IgD-negative memory B cell (primary cell): ENCODE data around the gene CILP2. TPM values are rescaled to one million over a fixed set of nuclear protein-coding genes. Genes with fewer than 3 reads are reported as not detected.

Experiments used
- H3K27ac Mint-ChIP-seq, 3 donors: one replicate each; pipeline ENCODE4 v1.8.0; 2020 to 2022; ENCODE audit warnings: mild to moderate bottlenecking in 3 of 3, mixed read lengths in 3 of 3, moderate library complexity in 1 of 3
- H3K27me3 Mint-ChIP-seq: one replicate; pipeline ENCODE4 v1.8.0; 2021; ENCODE audit warnings: mixed read lengths
- H3K36me3 Mint-ChIP-seq: one replicate; pipeline ENCODE4 v1.8.0; 2020; ENCODE audit warnings: mild to moderate bottlenecking, mixed read lengths
- H3K4me1 Mint-ChIP-seq, 3 donors: one replicate each; pipeline ENCODE4 v1.8.0; 2020 to 2022; ENCODE audit warnings: mixed read lengths in 3 of 3, mild to moderate bottlenecking in 1 of 3
- H3K4me3 Mint-ChIP-seq, 4 donors: one replicate each; pipeline ENCODE4 v1.8.0; 2020 to 2022; ENCODE audit warnings: mild to moderate bottlenecking in 4 of 4, mixed read lengths in 4 of 4, moderate library complexity in 3 of 4
- H3K9me3 Mint-ChIP-seq, 3 donors: one replicate each; pipeline ENCODE4 v1.8.0; 2020 to 2021; ENCODE audit warnings: mixed read lengths in 3 of 3, mild to moderate bottlenecking in 1 of 3
- polyA plus RNA-seq: library from polyadenylated mRNA; unstranded; fragments of 300-500 nt; fragmentation: Illumina TruSeq; gene quantifications from one replicate; pipeline ENCODE4 v1.2.3, GENCODE V29; 2021

The CILP2 gene
- polyA plus RNA-seq, 1 donor from 2014 or later, result not detected

DNA sequence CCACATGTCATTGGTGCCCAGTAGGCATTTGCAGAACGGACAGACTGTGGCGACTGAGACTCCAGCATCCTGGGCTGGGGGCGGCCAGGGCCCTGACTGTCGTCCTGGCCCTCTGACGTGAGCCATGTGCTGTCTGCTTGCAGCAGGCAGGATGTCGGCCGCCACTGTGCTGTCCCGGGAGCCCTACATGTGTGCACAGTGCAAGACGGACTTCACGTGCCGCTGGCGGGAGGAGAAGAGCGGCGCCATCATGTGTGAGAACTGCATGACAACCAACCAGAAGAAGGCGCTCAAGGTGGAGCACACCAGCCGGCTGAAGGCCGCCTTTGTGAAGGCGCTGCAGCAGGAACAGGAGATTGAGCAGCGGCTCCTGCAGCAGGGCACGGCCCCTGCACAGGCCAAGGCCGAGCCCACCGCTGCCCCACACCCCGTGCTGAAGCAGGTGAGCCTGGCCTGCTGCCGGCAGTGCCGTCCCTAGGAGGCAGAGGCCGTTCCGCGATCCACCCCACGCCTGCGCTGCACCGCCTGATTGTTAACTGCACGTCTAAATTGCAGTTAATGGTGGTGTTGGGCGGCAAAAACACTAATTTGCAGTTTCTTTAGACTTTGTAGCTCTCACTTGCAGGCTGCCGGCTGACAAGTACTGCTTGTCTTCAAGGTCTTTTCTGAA lies 37.0 kb upstream of the CILP2 start:
- Mint-ChIP-seq H3K27ac (peak overlapping the region in 1 of 3 donors; percentile 31), H3K9me3 (no peaks in the 10 kb centered on the region), H3K36me3 (no peaks in the 10 kb centered on the region), H3K4me3 (no peak overlapping the region), H3K27me3 (no peaks in the 10 kb centered on the region), H3K4me1 (no peaks in the 10 kb centered on the region)

DNA sequence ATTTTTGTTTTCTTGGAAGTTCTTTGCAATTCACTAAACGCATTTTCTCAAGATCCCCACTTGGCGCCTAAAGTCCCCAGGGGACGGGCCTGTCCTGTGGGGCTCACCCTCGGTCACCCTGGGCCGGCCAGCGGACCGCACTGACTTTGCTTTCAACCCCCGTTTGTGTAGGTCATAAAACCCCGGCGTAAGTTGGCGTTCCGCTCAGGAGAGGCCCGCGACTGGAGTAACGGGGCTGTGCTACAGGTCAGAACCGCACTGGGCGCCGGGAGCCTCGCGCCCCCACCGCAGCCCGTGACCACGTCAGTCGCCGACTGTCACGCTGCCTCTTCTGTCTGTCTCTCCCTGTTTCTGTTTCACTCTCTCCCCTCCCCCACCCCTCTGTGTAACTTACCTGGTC lies 36.3 kb upstream of the CILP2 start:
- Mint-ChIP-seq H3K4me1 (no peaks in the 10 kb centered on the region), H3K9me3 (no peaks in the 10 kb centered on the region), H3K4me3 (no peak overlapping the region), H3K27ac (peak overlapping the region in 1 of 3 donors; percentile 59), H3K27me3 (no peaks in the 10 kb centered on the region), H3K36me3 (no peaks in the 10 kb centered on the region)

DNA sequence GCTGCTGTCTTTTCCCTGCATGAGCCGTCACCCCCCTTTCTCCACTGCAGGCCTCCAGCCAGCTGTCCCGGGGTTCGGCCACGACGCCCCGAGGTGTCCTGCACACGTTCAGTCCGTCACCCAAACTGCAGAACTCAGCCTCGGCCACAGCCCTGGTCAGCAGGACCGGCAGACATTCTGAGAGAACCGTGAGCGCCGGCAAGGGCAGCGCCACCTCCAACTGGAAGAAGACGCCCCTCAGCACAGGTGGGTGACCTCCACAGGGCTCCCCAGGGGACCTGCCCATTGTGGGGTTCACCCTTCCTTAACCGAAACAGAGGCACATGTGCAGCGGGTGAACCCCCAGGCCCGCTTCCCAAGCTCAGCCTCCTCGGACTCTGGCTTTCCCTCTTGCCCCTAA lies 35.8 kb upstream of the CILP2 start:
- Mint-ChIP-seq H3K4me1 (no peaks in the 10 kb centered on the region), H3K27ac (peak overlapping the region in 1 of 3 donors; percentile 59)

DNA sequence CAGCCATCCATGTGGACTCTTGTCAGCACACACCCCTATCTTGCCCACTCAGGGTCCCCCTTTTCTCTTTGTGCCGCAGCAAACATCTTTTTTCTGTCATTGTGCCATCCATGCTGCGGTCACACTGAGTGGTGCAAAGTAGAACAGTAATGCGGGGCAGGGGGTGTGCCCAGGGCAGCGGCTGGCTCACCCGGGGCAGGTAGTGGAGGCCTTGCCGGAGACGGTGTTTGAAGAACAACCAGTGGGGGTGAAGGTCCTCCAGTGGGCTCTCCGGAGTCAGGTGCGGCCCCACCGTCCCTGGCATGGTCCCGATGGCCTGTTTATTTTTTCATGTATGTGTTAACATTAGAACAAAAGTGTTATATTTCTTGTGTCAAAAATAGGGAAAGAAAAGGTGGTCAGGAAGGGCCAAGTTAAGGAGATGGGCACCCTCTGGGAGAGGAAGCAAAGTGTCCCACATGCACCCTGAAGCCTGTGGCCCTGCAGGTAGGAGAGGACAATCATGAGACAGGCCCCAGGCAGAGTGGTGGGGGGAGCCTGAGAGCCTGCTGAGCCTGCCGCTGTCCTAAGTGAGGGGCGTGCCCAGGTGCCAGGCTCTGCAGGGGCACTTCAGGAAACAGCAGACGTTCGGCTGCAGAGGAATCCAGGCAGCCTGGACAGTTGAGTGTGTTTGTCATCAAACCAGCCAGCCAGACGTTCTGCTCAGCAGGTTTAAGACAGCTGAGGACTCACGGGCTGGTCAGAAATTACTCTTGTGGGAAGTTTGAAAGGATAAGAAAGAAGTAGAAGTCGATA lies 35.1 kb upstream of the CILP2 start:
- no peaks in the 10 kb centered on the region for H3K27me3 Mint-ChIP-seq
- peak overlapping the region in 2 of 3 donors; percentile 25 to 71 for H3K27ac Mint-ChIP-seq
- no peaks in the 10 kb centered on the region for H3K9me3 Mint-ChIP-seq
- H3K4me1 Mint-ChIP-seq, result no peaks in the 10 kb centered on the region
- peaks cover 1% of the 10 kb centered on the region for H3K36me3 Mint-ChIP-seq
- H3K4me3 Mint-ChIP-seq, result no peak overlapping the region

More for the DNA sequence above, 35.8 kb upstream of the CILP2 start:
- H3K36me3 Mint-ChIP-seq, result peaks cover 1% of the 10 kb centered on the region
- no peaks in the 10 kb centered on the region for H3K9me3 Mint-ChIP-seq
- H3K4me3 Mint-ChIP-seq, result no peak overlapping the region
- H3K27me3 Mint-ChIP-seq, result no peaks in the 10 kb centered on the region

DNA sequence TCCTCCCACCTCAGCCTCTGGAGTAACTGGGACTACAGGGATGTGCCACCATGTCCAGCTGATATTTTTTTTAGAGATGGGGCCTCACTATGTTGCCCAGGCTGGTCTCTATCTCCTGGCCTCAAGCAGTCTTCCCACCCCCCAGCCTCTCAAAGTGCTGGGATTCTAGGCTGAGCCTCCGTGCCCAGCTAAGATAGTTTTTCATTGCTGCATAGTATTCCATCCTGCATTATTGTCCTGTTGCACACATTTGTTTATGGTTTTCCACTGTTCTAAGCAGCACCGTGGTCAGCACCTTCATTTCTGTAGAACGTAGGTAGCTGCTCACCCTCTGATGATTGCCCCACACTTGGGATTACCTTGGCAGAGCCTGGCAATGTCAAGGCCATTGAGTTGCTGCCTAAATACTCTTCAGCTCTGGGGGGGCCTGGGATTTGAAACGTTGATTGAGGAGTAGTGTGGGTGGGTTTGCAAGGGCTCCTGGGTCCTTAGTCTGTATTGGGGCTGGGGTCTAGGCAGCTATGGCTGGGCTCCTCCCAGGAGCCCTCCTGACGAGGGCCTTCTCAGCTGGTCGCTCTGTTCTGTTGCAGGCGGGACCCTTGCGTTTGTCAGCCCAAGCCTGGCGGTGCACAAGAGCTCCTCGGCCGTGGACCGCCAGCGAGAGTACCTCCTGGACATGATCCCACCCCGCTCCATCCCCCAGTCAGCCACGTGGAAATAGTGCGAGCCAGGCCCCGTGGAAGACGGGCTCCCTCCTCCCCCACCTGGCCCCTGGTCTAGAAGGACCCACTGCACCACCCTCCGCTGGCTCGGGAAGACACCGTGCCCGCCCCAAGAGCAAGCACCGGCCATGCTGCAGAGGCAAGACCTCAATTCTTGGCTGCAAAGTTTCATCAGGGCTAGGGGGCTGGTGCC lies 33.1 kb upstream of the CILP2 start:
- Mint-ChIP-seq H3K27ac (no peak overlapping the region), H3K4me1 (peaks cover 0 to 5% (median 0%) of the 10 kb centered on the region in 3 donors), H3K4me3 (no peak overlapping the region), H3K9me3 (no peaks in the 10 kb centered on the region), H3K27me3 (no peaks in the 10 kb centered on the region), H3K36me3 (peaks cover 1% of the 10 kb centered on the region)

DNA sequence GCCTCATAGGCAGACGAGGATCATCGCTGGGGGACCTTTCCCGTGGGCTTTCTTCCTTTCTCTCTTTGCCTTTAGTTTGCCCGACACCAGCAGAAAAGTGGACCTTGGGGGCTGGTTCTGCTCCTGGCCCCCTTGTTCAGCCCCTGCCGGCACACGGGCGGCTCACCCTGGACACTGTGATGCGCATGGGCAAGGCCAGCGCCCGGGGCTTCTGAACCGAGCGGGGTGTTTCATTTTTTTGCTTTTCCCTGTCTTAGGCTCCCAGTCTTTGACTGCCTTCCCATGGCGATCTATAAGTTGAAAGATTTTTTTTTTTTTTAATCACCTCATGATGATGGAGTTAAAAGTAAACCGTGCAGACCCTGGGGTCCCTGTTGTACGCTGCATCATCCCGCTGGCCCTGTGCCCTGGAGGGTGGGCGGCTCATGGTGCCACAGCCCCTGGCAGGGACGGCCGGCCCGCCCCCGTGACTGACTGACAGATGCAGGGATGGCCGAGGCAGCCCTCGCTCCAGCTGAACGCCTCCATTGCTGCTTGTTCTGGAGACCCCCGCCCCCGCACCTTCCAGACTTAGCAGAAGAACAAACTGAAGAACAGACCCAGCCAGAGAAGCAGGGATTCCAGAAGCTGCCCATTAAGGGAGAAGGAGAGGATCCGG lies 32.3 kb upstream of the CILP2 start:
- H3K36me3 Mint-ChIP-seq, result peaks cover 1% of the 10 kb centered on the region
- H3K4me1 Mint-ChIP-seq, result peaks cover 0 to 5% (median 0%) of the 10 kb centered on the region in 3 donors
- H3K27me3 Mint-ChIP-seq, result no peaks in the 10 kb centered on the region
- H3K27ac Mint-ChIP-seq, result no peak overlapping the region
- H3K4me3 Mint-ChIP-seq, result no peak overlapping the region
- H3K9me3 Mint-ChIP-seq, result no peaks in the 10 kb centered on the region

DNA sequence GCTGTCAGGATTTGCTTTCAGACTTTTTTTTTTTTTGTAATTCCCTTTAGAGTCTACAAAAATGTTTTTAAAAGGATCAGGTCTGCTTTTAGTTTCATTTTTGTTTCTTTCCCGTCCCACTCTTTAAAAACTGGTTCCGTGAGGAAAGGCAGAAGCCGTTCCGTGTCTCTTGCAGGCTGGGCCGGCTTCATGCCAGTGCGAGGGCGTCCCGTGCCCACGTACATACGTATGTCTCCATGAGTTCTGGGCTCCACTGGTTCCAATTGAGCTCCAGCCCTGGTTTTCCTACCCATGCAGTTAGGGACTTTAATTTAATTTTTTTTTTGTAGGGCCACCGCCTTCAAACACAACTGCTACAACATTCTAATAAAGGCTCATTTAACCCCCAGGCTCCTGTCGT lies 31.5 kb upstream of the CILP2 start:
- H3K27ac Mint-ChIP-seq, result no peak overlapping the region
- H3K4me3 Mint-ChIP-seq, result no peak overlapping the region
- H3K4me1 Mint-ChIP-seq, result peaks cover 0 to 5% (median 0%) of the 10 kb centered on the region in 3 donors
- no peaks in the 10 kb centered on the region for H3K9me3 Mint-ChIP-seq
- peaks cover 1% of the 10 kb centered on the region for H3K36me3 Mint-ChIP-seq
- H3K27me3 Mint-ChIP-seq, result no peaks in the 10 kb centered on the region

DNA sequence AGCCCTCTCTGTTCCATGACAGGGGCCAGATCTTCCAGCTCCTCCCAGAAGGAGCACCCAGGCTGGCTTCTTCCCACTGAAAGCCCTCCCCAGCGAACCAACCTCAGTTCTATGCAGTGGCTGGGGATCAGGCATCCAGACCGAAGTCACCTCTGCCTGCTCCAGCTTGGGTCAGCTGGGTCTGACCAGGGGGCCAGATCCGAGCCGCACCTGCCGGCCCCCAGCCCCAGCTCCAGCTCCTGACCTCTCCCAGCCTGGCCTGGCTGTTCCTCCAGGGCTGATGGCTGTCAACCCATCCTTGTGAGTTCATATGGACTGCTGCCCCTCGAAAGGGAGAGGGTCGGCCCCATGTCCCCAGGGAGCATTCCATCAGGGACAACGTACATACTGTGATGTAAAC lies 30.7 kb upstream of the CILP2 start:
- H3K4me1 Mint-ChIP-seq, result peaks cover 0 to 5% (median 0%) of the 10 kb centered on the region in 3 donors
- H3K36me3 Mint-ChIP-seq, result peaks cover 1% of the 10 kb centered on the region
- H3K4me3 Mint-ChIP-seq, result no peak overlapping the region
- no peak overlapping the region for H3K27ac Mint-ChIP-seq
- H3K9me3 Mint-ChIP-seq, result no peaks in the 10 kb centered on the region
- H3K27me3 Mint-ChIP-seq, result no peaks in the 10 kb centered on the region

DNA sequence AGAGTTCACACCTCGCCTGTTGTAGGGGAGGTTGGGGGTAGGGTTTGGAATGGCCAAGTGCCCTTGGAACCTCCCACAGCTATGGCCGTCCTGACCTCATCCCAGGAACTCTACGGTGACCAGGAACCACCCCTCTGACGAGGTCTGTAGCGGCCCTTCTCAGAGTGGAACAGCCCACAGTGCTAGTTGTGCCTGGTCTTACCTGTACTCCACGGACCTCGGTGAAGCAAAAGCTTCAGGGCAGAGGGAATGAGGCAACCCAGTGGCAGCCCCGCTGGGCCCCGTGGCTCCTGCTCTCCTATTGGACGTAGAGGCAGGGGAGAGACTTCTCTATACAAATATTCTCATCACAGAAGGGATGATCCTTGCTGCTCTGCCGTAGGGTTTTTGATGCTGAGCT lies 29.8 kb upstream of the CILP2 start:
- H3K4me1 Mint-ChIP-seq, result peaks cover 0 to 5% (median 0%) of the 10 kb centered on the region in 3 donors
- peak overlapping the region in 1 of 3 donors; percentile 35 for H3K27ac Mint-ChIP-seq
- peaks cover 1% of the 10 kb centered on the region for H3K36me3 Mint-ChIP-seq
- no peaks in the 10 kb centered on the region for H3K27me3 Mint-ChIP-seq
- H3K4me3 Mint-ChIP-seq, result peak overlapping the region in 1 of 4 donors; percentile 48
- H3K9me3 Mint-ChIP-seq, result no peaks in the 10 kb centered on the region

DNA sequence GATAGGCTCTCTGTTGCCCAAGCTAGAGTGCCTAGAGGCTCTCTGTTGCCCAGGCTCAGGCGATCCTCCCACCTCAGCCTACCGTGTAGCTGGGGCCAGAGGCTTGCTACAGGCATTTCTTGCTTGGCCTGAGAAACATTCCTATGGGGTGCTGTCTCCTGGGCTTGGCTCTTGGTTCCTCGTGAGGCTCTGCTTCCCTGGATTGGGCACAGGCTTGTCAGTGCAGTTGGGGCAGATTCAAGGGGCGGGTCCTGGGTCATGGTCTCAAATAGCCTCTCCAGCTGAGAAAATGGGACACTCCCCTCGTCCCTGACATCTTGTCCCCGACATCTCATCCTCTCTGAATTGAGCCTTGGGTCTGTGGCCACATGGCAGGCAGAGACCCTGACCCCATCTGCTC lies 27.6 kb upstream of the CILP2 start:
- Mint-ChIP-seq H3K4me1 (peaks cover 0 to 5% (median 0%) of the 10 kb centered on the region in 3 donors), H3K27me3 (no peaks in the 10 kb centered on the region), H3K36me3 (peaks cover 1% of the 10 kb centered on the region), H3K9me3 (no peaks in the 10 kb centered on the region), H3K4me3 (peak overlapping the region in 1 of 4 donors; percentile 26), H3K27ac (peak overlapping the region in 1 of 3 donors; percentile 89)

DNA sequence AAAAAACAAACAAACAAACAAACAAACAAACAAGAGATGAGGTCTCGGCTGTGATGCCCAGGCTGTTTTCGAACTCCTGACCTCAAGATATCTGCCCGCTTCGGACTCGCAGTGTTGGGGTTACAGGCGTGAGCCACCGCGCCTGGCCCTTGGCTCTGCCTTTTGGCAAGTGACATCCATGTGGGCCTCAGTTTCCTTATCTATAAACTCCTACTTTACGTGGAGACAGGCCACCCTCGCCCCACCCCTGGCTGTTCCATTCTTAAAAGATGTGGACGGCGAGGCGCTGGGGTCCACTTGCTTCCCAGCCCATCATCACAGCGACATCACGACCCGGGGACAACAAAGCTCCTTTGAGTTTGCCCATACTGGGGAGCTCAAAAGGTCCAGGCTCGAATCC lies 24.4 kb upstream of the CILP2 start:
- H3K27ac Mint-ChIP-seq, result no peak overlapping the region
- no peaks in the 10 kb centered on the region for H3K36me3 Mint-ChIP-seq
- H3K9me3 Mint-ChIP-seq, result no peaks in the 10 kb centered on the region
- no peaks in the 10 kb centered on the region for H3K27me3 Mint-ChIP-seq
- peaks cover 2 to 9% (median 8%) of the 10 kb centered on the region in 3 donors for H3K4me1 Mint-ChIP-seq
- H3K4me3 Mint-ChIP-seq, result peak overlapping the region in 1 of 4 donors; percentile 52

DNA sequence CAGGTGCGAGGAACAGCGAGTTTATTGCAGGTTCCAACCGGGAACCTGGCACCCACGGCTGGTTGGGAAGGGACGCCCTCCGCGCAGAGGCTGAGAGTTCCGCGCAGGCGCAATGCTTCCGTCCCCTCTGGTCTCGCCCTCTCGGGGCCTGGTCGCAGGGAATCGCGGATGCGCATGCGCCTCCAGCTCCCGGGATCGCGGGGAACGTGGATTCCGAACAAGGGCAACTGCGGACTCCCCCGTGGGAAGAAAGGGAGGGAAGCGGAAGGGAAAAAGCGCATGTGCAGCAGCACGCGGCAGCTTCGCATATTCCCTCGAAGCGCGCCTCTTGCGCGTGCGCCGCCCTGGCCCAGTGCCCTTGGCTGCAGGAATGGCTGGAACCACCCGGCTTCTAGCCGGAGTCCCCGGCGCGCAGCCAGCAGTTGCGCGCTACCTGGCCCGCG lies 23.8 kb upstream of the CILP2 start:
- no peaks in the 10 kb centered on the region for H3K9me3 Mint-ChIP-seq
- H3K27ac Mint-ChIP-seq, result peak overlapping the region in 1 of 3 donors; percentile 62
- H3K4me1 Mint-ChIP-seq, result peaks cover 5 to 9% (median 9%) of the 10 kb centered on the region in 3 donors
- no peaks in the 10 kb centered on the region for H3K27me3 Mint-ChIP-seq
- H3K4me3 Mint-ChIP-seq, result peak overlapping the region in 1 of 4 donors; percentile 55
- H3K36me3 Mint-ChIP-seq, result no peaks in the 10 kb centered on the region

DNA sequence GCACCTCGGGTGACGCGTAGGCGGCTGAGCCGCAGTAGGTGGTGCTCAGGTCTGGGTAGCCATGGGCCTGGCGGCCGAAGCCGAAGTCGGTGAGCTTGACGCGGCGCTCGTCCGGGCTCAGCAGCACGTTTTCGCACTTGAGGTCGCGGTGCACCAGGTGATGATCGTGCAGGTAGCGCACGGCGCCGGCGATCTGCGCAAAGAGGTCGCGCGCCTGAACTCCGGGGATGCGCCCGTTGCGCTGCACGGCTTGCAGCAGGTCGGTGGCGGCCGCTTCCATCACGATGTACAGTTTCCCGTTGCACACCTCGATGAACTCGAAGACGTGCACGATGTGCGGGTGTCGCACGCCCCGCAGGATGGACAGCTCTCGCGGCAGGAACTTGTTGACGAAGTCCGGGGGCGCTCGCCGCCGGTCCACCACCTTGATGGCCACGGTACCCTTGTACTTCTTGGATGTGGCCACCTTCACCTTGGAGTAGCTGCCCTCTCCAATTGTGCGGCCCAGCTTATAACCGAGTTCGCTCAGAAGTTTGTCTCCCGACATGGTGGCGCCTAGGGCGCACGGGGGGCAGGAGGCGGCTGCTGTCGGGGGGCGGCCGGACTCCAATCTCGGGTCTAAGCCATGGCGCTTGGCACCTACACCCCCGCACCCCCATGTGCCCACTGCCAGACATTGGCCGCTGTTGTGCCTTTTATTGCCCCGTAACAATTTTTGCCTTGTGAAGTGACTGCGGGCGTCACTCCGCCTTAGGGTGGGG lies 23.0 kb upstream of the CILP2 start, which contains the start of gene TSSK6:
TSSK6 (minus strand) TSS at position 668 of the 761 bp plus-strand sequence; CDS start at position 547, 121 bp downstream.
- H3K27me3 Mint-ChIP-seq, result no peaks in the 10 kb centered on the region
- peaks cover under 1% of the 10 kb centered on the region for H3K36me3 Mint-ChIP-seq
- peak within 1 kb of the TSS; percentile 88 to 97 (median 92) for H3K27ac Mint-ChIP-seq
- peaks cover 8 to 11% (median 9%) of the 10 kb centered on the region in 3 donors for H3K4me1 Mint-ChIP-seq
- no peaks in the 10 kb centered on the region for H3K9me3 Mint-ChIP-seq
- H3K4me3 Mint-ChIP-seq, result peak within 1 kb of the TSS; percentile 94 to 99 (median 98)
